A549 (cell line): ENCODE measurements around the gene KRTAP5-8.

Source experiments
- CEBPB ChIP-seq, 2 experiments: fragments of >200 bp in 1 of 2; sonication (Bioruptor Twin) in 1 of 2; formaldehyde crosslinking in 1 of 2; IDR thresholded peaks; 2 replicates each; pipeline ENCODE4 v1.6.1; 2012 to 2016
- CHD2 ChIP-seq: fragments of 150-350 bp; IDR thresholded peaks from 2 replicates; pipeline ENCODE4 v1.6.1; 2014; ENCODE audit warnings: low read length; ENCODE audit not compliant: partially characterized antibody
- EP300 ChIP-seq, 2 experiments: fragments of >200 bp; sonication (Bioruptor Twin); formaldehyde crosslinking; IDR thresholded peaks; 2 replicates in 1 of 2; 3 replicates in 1 of 2; pipeline ENCODE4 v1.6.1; 2016 to 2017
- ESRRA ChIP-seq: fragments of 150-350 bp; IDR thresholded peaks from 2 replicates; pipeline ENCODE4 v1.6.1; 2014; ENCODE audit warnings: mild to moderate bottlenecking, low read length, borderline replicate concordance
- MAFK ChIP-seq: fragments of 450-650 bp; IDR thresholded peaks from 2 replicates; pipeline ENCODE4 v1.6.1; 2014; ENCODE audit not compliant: partially characterized antibody
- NR3C1 ChIP-seq: fragments of >200 bp; sonication (Bioruptor Twin); formaldehyde crosslinking; IDR thresholded peaks from 3 replicates; pipeline ENCODE4 v1.6.1; 2017
- PHF8 ChIP-seq: fragments of 200-600 bp; sonication (generic); IDR thresholded peaks from 2 replicates; pipeline ENCODE4 v1.6.1; 2016; ENCODE audit warnings: low read depth, mild to moderate bottlenecking, antibody characterized with exemption, moderate library complexity, borderline replicate concordance
- POLR2A ChIP-seq: IDR thresholded peaks from 2 replicates; pipeline ENCODE4 v1.6.1; 2012; ENCODE audit warnings: mild to moderate bottlenecking, low read length
- POLR2AphosphoS2 ChIP-seq: conservative IDR thresholded peaks from 2 replicates; pipeline ENCODE4 v1.6.1; 2012; ENCODE audit warnings: low read length, improper control_type of control experiment, inconsistent platforms
- RAD21 ChIP-seq, 2 experiments: fragments of >200 bp in 1 of 2; sonication (Bioruptor Twin) in 1 of 2; formaldehyde crosslinking in 1 of 2; IDR thresholded peaks in 1 of 2; conservative IDR thresholded peaks in 1 of 2; 2 replicates in 1 of 2; 3 replicates in 1 of 2; pipeline ENCODE4 v1.6.1; 2012 to 2018; ENCODE audit warnings: inconsistent platforms in 1 of 2
- RCOR1 ChIP-seq: fragments of 150-350 bp; IDR thresholded peaks from 2 replicates; pipeline ENCODE4 v1.6.1; 2014; ENCODE audit warnings: antibody characterized with exemption, low read length, low read depth
- SREBF2 ChIP-seq: fragments of 450-650 bp; IDR thresholded peaks from 2 replicates; pipeline ENCODE4 v1.6.1; 2014; ENCODE audit warnings: mild to moderate bottlenecking, moderate library complexity
- TF ChIP-seq, protein P1 (sequence below): fragments of >200 bp; sonication (Bioruptor Twin); formaldehyde crosslinking; IDR thresholded peaks from 3 replicates; pipeline ENCODE4 v1.5.1; 2016
- TF ChIP-seq, protein P2 (sequence below): IDR thresholded peaks from 2 replicates; pipeline ENCODE4 v1.6.1; 2012; ENCODE audit warnings: low read depth, borderline replicate concordance

DNA sequence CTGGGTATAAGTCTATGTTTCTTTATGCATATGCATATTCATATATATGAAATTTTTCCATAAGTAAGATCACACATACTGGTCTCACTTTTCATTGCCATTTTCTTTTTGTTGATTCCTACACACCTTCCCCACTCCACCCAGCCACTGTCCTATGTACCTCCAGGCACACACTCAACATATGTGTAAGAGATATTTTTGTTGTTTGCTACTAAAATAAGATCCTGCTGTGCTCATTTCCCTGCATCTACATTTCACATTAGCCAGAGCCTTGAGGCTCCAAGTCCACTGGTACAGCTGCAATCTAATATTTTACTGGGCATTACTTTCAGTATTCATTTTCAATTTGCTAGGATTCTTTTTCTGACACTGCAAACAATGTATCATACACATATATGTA is 19.4 kb downstream of the KRTAP5-8 start:
- TF ChIP-seq CHD2 (no peak), CEBPB (IDR thresholded peaks at IDR 0.05) (no peak), EP300 (IDR thresholded peaks at IDR 0.05) (no peak), MAFK (no peak), POLR2AphosphoS2 (no peak), SREBF2 (no peak), RCOR1 (no peak), PHF8 (no peak), POLR2A (no peak), ESRRA (no peak), NR3C1 (no peak), RAD21 (conservative IDR thresholded peaks at IDR 0.05 in 1 of 2, IDR thresholded peaks at IDR 0.05 in 1 of 2) (no peak)
- TF ChIP-seq, protein P1, sequence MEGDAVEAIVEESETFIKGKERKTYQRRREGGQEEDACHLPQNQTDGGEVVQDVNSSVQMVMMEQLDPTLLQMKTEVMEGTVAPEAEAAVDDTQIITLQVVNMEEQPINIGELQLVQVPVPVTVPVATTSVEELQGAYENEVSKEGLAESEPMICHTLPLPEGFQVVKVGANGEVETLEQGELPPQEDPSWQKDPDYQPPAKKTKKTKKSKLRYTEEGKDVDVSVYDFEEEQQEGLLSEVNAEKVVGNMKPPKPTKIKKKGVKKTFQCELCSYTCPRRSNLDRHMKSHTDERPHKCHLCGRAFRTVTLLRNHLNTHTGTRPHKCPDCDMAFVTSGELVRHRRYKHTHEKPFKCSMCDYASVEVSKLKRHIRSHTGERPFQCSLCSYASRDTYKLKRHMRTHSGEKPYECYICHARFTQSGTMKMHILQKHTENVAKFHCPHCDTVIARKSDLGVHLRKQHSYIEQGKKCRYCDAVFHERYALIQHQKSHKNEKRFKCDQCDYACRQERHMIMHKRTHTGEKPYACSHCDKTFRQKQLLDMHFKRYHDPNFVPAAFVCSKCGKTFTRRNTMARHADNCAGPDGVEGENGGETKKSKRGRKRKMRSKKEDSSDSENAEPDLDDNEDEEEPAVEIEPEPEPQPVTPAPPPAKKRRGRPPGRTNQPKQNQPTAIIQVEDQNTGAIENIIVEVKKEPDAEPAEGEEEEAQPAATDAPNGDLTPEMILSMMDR = no peak
- TF ChIP-seq, protein P2, sequence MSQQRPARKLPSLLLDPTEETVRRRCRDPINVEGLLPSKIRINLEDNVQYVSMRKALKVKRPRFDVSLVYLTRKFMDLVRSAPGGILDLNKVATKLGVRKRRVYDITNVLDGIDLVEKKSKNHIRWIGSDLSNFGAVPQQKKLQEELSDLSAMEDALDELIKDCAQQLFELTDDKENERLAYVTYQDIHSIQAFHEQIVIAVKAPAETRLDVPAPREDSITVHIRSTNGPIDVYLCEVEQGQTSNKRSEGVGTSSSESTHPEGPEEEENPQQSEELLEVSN = no peak
